H1 (cell line): ENCODE measurements around the gene TLE5. TPM values are rescaled to one million over a fixed set of nuclear protein-coding genes. Genes with fewer than 3 reads are reported as not detected.

Source experiments
- CBX5 ChIP-seq: fragments of 300-800, 300-1000 bp; sonication (generic); IDR thresholded peaks from 2 replicates; pipeline ENCODE4 v1.7.1; 2016; ENCODE audit warnings: antibody characterized with exemption, low read length, low read depth
- CEBPB ChIP-seq: IDR thresholded peaks from 2 replicates; pipeline ENCODE4 v1.6.1; 2012; ENCODE audit warnings: low read depth, low read length
- RFX5 ChIP-seq: IDR thresholded peaks from 2 replicates; pipeline ENCODE4 v1.6.1; 2011; ENCODE audit warnings: low read depth, low read length, improper control_type of control experiment, borderline replicate concordance
- SIRT6 ChIP-seq: IDR thresholded peaks from one replicate; pipeline ENCODE4 v1.7.1; 2012; ENCODE audit warnings: low read length, inconsistent platforms
- polyA plus RNA-seq, 7 experiments: library from polyadenylated mRNA; depleted of rRNA in 3 of 7; stranded (reverse) in 5 of 7; unstranded in 2 of 7; fragments of >200 nt in 5 of 7; fragments of 200-250 nt in 2 of 7; gene quantifications; 1 replicate in 5 of 7; 2 replicates in 1 of 7; 4 replicates in 1 of 7; pipeline versions ENCODE4 v1.2.1 to v1.2.3, GENCODE V29; 2011 to 2013; ENCODE audit warnings: missing spikeins in 2 of 7, mixed read lengths in 2 of 7
- total RNA-seq: library from RNA; stranded (reverse); fragmentation: NEBNext Ultra II Directional; extraction: Animal tissue kit (Norgen Biotek cat#: 25700); gene quantifications from 2 replicates; pipeline ENCODE4 v1.2.1, GENCODE V29; 2021

Gene TLE5
- total and polyA plus RNA-seq, 2 of the 8 experiments (the other 6 are each of a cell fraction or from before 2014, with no cell fraction given) = 187 to 285 TPM

GRCh38 chr19:3082331-3082730, 20.0 kb upstream of the TLE5 start (continued):
- TF ChIP-seq CBX5 (no peak), SIRT6 (no peak), RFX5 (no peak), CEBPB (no peak)
